HEK293T (cell line): ENCODE results near the gene HAPLN2.

ENCODE experiments used
- CTCF ChIA-PET: fragments of 350-600 bp; formaldehyde crosslinking; extraction: SDS; loops from one replicate; lab custom pipeline; 2021; ENCODE audit warnings: antibody characterized with exemption, inconsistent platforms; lab: Yijun Ruan, JAX
- POLR2A ChIA-PET: fragments of 350-600 bp; formaldehyde crosslinking; extraction: SDS; loops from one replicate; lab custom pipeline; 2020; ENCODE audit warnings: antibody characterized with exemption, inconsistent platforms; lab: Yijun Ruan, JAX
- DNase-seq: peaks from one replicate; pipeline ENCODE4 v3.0.0; 2012; ENCODE audit warnings: mixed read lengths; ENCODE audit errors: extremely low spot score
- ARNT ChIP-seq: fragments of 450-650 bp; IDR thresholded peaks from 2 replicates; pipeline ENCODE4 v1.6.1; 2017; ENCODE audit warnings: mild to moderate bottlenecking
- BHLHE40 ChIP-seq: fragments of 450-650 bp; IDR thresholded peaks from 2 replicates; pipeline ENCODE4 v1.6.1; 2016; ENCODE audit warnings: mild to moderate bottlenecking, moderate library complexity, borderline replicate concordance
- CTBP1 ChIP-seq: fragments of 450-650 bp; IDR thresholded peaks from 2 replicates; pipeline ENCODE4 v1.6.1; 2016; ENCODE audit warnings: borderline replicate concordance
- ELF4 ChIP-seq: fragments of 450-650 bp; IDR thresholded peaks from 2 replicates; pipeline ENCODE4 v1.6.1; 2017; ENCODE audit warnings: antibody characterized with exemption
- FOXA1 ChIP-seq: fragments of 450-650 bp; IDR thresholded peaks from 2 replicates; pipeline ENCODE4 v1.6.1; 2016; ENCODE audit warnings: mild to moderate bottlenecking
- FOXK2 ChIP-seq: fragments of 450-650 bp; IDR thresholded peaks from 2 replicates; pipeline ENCODE4 v1.6.1; 2016; ENCODE audit warnings: mild to moderate bottlenecking
- FOXM1 ChIP-seq: fragments of 450-650 bp; IDR thresholded peaks from 2 replicates; pipeline ENCODE4 v1.6.1; 2017; ENCODE audit warnings: mild to moderate bottlenecking, borderline replicate concordance
- HDGF ChIP-seq: fragments of 450-650 bp; IDR thresholded peaks from 2 replicates; pipeline ENCODE4 v1.6.1; 2017; ENCODE audit warnings: antibody characterized with exemption, borderline replicate concordance
- L3MBTL2 ChIP-seq: fragments of 450-650 bp; conservative IDR thresholded peaks from 2 replicates; pipeline ENCODE4 v1.6.1; 2016; ENCODE audit warnings: mild to moderate bottlenecking
- LEF1 ChIP-seq: fragments of 450-650 bp; IDR thresholded peaks from 2 replicates; pipeline ENCODE4 v1.6.1; 2017; ENCODE audit warnings: mild to moderate bottlenecking, borderline replicate concordance
- NFRKB ChIP-seq: fragments of 450-650 bp; IDR thresholded peaks from 2 replicates; pipeline ENCODE4 v1.6.1; 2016; ENCODE audit warnings: mild to moderate bottlenecking, moderate library complexity
- SP1 ChIP-seq: fragments of 450-650 bp; IDR thresholded peaks from 2 replicates; pipeline ENCODE4 v1.6.1; 2017
- SUZ12 ChIP-seq: fragments of 450-650 bp; IDR thresholded peaks from 2 replicates; pipeline ENCODE4 v1.6.1; 2016; ENCODE audit warnings: mild to moderate bottlenecking
- TARDBP ChIP-seq: fragments of 450-650 bp; IDR thresholded peaks from 2 replicates; pipeline ENCODE4 v1.6.1; 2016
- ZNF384 ChIP-seq: fragments of 450-650 bp; IDR thresholded peaks from 2 replicates; pipeline ENCODE4 v1.6.1; 2016
- TF ChIP-seq, protein P1 (sequence below): fragments of 450-650 bp; IDR thresholded peaks from 2 replicates; pipeline ENCODE4 v1.6.1; 2016

Gene HAPLN2

DNA sequence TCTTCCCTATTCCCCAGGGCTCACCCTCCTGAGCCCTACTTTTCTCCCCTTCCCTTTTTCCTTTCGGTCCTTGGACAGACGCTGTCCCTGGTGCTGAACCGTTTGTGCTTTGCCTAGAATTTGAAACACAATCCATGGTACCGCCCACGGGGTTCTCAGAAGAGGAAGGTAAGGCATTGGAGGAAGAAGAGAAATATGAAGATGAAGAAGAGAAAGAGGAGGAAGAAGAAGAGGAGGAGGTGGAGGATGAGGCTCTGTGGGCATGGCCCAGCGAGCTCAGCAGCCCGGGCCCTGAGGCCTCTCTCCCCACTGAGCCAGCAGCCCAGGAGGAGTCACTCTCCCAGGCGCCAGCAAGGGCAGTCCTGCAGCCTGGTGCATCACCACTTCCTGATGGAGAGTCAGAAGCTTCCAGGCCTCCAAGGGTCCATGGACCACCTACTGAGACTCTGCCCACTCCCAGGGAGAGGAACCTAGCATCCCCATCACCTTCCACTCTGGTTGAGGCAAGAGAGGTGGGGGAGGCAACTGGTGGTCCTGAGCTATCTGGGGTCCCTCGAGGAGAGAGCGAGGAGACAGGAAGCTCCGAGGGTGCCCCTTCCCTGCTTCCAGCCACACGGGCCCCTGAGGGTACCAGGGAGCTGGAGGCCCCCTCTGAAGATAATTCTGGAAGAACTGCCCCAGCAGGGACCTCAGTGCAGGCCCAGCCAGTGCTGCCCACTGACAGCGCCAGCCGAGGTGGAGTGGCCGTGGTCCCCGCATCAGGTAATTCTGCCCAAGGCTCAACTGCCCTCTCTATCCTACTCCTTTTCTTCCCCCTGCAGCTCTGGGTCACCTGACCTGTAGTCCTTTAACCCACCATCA lies 33.1 kb downstream of the HAPLN2 start:
- no peak for DNase-seq
- TF ChIP-seq HDGF, result no peak
- TF ChIP-seq BHLHE40, result no peak
- no peak for TF ChIP-seq FOXK2
- TF ChIP-seq SUZ12, result no peak
- no peak for TF ChIP-seq LEF1
- TF ChIP-seq, protein P1, sequence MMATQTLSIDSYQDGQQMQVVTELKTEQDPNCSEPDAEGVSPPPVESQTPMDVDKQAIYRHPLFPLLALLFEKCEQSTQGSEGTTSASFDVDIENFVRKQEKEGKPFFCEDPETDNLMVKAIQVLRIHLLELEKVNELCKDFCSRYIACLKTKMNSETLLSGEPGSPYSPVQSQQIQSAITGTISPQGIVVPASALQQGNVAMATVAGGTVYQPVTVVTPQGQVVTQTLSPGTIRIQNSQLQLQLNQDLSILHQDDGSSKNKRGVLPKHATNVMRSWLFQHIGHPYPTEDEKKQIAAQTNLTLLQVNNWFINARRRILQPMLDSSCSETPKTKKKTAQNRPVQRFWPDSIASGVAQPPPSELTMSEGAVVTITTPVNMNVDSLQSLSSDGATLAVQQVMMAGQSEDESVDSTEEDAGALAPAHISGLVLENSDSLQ, result no peak
- TF ChIP-seq NFRKB, result no peak
- no peak for TF ChIP-seq FOXM1
- no peak for TF ChIP-seq CTBP1
- TF ChIP-seq L3MBTL2, result no peak
- no peak for TF ChIP-seq SP1
- no peak for TF ChIP-seq ARNT
- no peak for TF ChIP-seq TARDBP
- no peak for TF ChIP-seq ZNF384
- TF ChIP-seq ELF4, result no peak
- TF ChIP-seq FOXA1, result no peak
- ChIA-PET CTCF (interaction anchor here (1.5 to 2.3 kb wide), 2 partner anchors 25 to 28 kb away, joined by 5 to 7 read pairs; no protein-coding TSS in a partner anchor), POLR2A (interaction anchor here (0.9 to 1.9 kb wide), 2 partner anchors 9 to 28 kb away, joined by 3 to 4 read pairs; no protein-coding TSS in a partner anchor)

DNA sequence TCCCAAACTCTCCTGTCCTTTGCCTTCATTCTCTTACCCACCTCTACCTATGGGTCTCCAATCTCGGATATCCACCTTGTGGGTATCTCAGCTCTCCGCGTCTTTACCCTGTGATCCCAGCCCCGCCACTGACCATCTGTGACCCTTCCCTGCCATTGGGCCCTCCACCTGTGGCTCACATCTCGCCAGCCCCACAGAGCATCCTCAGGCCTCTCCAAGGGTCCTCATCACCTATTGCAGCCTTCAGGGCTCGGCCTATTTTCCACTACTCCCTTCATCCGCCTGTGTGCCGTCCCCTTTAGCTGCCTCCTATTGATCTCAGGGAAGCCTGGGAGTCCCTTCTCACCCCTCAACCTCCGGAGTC lies 33.8 kb downstream of the HAPLN2 start:
- no peak for TF ChIP-seq FOXM1
- no peak for DNase-seq
- ChIA-PET CTCF (interaction anchor here (1.5 to 2.3 kb wide), 2 partner anchors 25 to 29 kb away, joined by 5 to 7 read pairs; no protein-coding TSS in a partner anchor), POLR2A (interaction anchor here (1.9 kb wide), 1 partner anchor 8 kb away, joined by 4 read pairs; no protein-coding TSS in a partner anchor)

DNA sequence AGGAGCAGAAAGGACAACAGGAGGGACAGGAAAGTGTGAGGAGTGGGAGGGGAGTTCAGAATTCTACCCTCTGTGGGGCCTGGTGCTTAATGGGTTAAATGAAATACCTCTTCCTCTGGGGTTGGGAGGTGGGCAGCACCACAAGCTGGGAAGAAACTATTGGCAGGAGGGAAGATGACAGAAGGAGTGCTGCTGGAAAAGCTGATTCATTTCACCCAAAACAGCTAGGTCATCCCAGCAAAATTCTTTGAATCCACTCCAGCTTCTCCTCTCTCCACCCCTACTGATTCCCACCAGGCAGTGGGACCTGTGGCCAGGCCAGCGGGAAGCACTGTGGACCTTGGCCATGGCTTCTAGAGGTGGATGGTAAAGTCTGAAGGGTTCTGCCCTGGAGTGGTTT lies 35.5 kb downstream of the HAPLN2 start:
- TF ChIP-seq HDGF (no peak), FOXK2 (no peak), SUZ12 (no peak), BHLHE40 (no peak)
- TF ChIP-seq, protein P1, result no peak
- no peak for DNase-seq
- POLR2A ChIA-PET, result no interaction called here
- CTCF ChIA-PET, result interaction anchor here (0.7 to 8.3 kb wide), 6 partner anchors 9 to 36 kb away, joined by 3 to 97 read pairs (median 3); partner anchors contain the start of gene HAPLN2

DNA sequence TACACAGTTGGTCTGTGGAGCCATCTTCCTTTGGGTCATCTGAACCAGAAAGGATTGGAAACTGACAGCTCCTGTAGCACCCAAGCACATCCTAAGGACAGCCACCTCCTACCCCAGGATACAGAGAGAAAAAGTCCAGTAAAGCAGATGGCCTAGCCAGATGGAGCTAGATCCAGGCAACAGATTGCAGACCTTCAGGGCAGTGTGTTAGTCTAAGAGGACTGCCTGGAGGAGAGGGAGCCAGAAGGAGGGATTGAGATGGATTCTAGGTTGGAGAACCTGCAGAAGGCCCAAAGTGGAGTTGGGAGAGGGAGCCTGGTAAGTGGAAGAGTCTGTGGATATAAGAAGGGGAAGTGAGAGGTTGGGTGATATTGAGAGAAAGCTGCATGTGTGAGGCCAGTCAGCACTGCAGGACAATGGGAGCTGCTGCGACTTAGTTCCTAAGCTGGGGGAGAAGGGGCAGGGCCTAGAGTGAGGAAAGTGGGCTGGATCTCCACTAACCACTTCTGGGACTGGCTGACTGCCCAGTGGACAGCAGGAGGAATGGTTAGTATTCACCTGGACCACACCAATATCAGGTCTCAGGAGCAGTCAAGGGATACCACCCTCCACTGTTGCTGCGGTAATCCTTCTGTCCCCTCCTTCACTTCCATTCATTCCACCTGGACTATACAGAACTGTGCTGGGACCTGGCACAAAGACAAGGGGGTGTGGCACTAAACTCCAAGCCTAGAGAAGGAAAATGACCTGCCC lies 36.1 kb downstream of the HAPLN2 start:
- TF ChIP-seq ELF4 (no peak), LEF1 (no peak), L3MBTL2 (no peak), NFRKB (no peak), ZNF384 (no peak), CTBP1 (no peak), SUZ12 (no peak), FOXK2 (no peak), HDGF (no peak), TARDBP (no peak), BHLHE40 (no peak), FOXM1 (no peak), ARNT (no peak), FOXA1 (no peak), SP1 (no peak)
- TF ChIP-seq, protein P1, result no peak
- CTCF ChIA-PET, result interaction anchor here (0.6 to 8.3 kb wide), 10 partner anchors 9 to 123 kb away, joined by 3 to 97 read pairs (median 3); partner anchors contain the start of gene HAPLN2
- no peak for DNase-seq
- POLR2A ChIA-PET, result no interaction called here

DNA sequence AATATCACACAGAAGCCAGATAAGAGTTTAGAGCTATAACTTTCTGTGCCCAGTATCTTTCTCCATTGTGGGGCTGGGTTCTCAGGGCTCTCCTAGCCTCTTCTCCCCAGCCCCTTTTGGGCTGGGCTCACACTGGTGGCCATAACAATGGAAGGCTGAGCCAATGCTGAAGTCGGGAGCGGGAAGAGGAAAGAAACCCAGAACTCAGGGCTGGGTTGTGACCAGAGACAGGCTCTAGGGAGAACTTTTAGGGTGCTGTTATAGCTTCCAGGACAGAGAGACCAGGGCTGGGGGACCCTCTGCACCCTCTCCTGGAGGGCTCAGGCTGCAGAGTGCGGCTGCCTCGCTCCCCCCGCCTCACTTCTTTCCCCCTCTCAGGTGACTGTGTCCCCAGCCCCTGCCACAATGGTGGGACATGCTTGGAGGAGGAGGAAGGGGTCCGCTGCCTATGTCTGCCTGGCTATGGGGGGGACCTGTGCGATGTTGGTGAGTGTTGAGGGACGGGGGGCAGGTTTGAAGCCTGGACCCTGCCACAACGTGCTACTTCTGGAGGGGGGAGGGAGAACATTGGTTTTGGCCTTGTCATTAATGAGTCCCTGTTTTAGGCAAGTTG lies 36.8 kb downstream of the HAPLN2 start:
- ChIA-PET POLR2A (no interaction called here), CTCF (interaction anchor here (0.9 to 8.3 kb wide), 5 partner anchors 22 to 35 kb away, joined by 3 to 97 read pairs (median 3); no protein-coding TSS in a partner anchor)
- no peak for DNase-seq
- TF ChIP-seq, protein P1, result no peak
- no peak for TF ChIP-seq NFRKB
- TF ChIP-seq CTBP1, result no peak
- TF ChIP-seq LEF1, result no peak
- no peak for TF ChIP-seq FOXK2
